CD14-positive monocyte (primary cell): ENCODE measurements around the gene CEP128. TPM values are rescaled to one million over a fixed set of nuclear protein-coding genes. Genes with fewer than 3 reads are reported as not detected.

Experiments used
- DNase-seq, 3 donors: peaks; one replicate each; pipeline ENCODE4 v3.0.0-alpha.2; 2011 to 2022
- H2AFZ ChIP-seq: 2 replicates; pipeline ENCODE4 v1.6.0; 2012; ENCODE audit warnings: mild to moderate bottlenecking, low read depth, low read length, inconsistent platforms; ENCODE audit not compliant: insufficient read depth, poor library complexity, severe bottlenecking
- H3K27ac ChIP-seq, 2 donors: 1 replicate in 1 of 2; 2 replicates in 1 of 2; pipeline ENCODE4 v1.5.1; 2012 to 2013; ENCODE audit warnings: low read length in 2 of 2, control low read depth in 1 of 2, inconsistent platforms in 1 of 2, low read depth in 1 of 2, mild to moderate bottlenecking in 1 of 2
- H3K27me3 ChIP-seq, 2 donors: one replicate each; pipeline versions ENCODE4 v1.6.0 to v1.6.1; 2011 to 2013; ENCODE audit warnings: low read length in 2 of 2; ENCODE audit not compliant: control insufficient read depth in 2 of 2, insufficient read depth in 2 of 2
- H3K36me3 ChIP-seq, 2 donors: replicated peaks in 1 of 2; 1 replicate in 1 of 2; 2 replicates in 1 of 2; pipeline versions ENCODE4 v1.5.1 to v1.6.1; 2012 to 2013; ENCODE audit warnings: low read length in 2 of 2, control low read depth in 1 of 2, inconsistent platforms in 1 of 2, mild to moderate bottlenecking in 1 of 2; ENCODE audit not compliant: insufficient read depth in 2 of 2, control insufficient read depth in 1 of 2
- H3K4me1 ChIP-seq, 2 donors: 1 replicate in 1 of 2; 2 replicates in 1 of 2; pipeline versions ENCODE4 v1.5.1 to v1.6.1; 2012 to 2013; ENCODE audit warnings: low read length in 2 of 2, control low read depth in 1 of 2, inconsistent platforms in 1 of 2, mild to moderate bottlenecking in 1 of 2, moderate library complexity in 1 of 2; ENCODE audit not compliant: insufficient read depth in 2 of 2, control insufficient read depth in 1 of 2
- H3K4me2 ChIP-seq: replicated peaks from 2 replicates; pipeline ENCODE3; 2012; ENCODE audit warnings: low read length, moderate library complexity, mild to moderate bottlenecking; ENCODE audit not compliant: poor library complexity, severe bottlenecking; ENCODE audit errors: extremely low read depth
- H3K4me3 ChIP-seq, 3 experiments: fragments of 200-600 bp in 1 of 3; sonication (generic) in 1 of 3; replicated peaks in 1 of 3; 1 replicate in 2 of 3; 2 replicates in 1 of 3; pipeline ENCODE4 v1.5.1; 2011 to 2013; ENCODE audit warnings: low read length in 3 of 3, mild to moderate bottlenecking in 3 of 3, control low read depth in 2 of 3, low read depth in 2 of 3, inconsistent platforms in 1 of 3, moderate library complexity in 1 of 3
- H3K79me2 ChIP-seq: 2 replicates; pipeline ENCODE4 v1.6.0; 2012; ENCODE audit warnings: mild to moderate bottlenecking, control low read depth, inconsistent platforms, low read length, moderate library complexity; ENCODE audit not compliant: insufficient read depth
- H3K9ac ChIP-seq: 2 replicates; pipeline ENCODE4 v1.6.0; 2017; ENCODE audit warnings: low read length, mild to moderate bottlenecking; ENCODE audit not compliant: insufficient read depth, poor library complexity, severe bottlenecking
- H3K9me3 ChIP-seq, 2 donors: replicated peaks in 1 of 2; 1 replicate in 1 of 2; 2 replicates in 1 of 2; pipeline versions ENCODE4 v1.5.1 to v1.6.1; 2012 to 2013; ENCODE audit warnings: low read length in 2 of 2, control low read depth in 1 of 2; ENCODE audit not compliant: control insufficient read depth in 1 of 2, insufficient read depth in 1 of 2
- H4K20me1 ChIP-seq: 2 replicates; pipeline ENCODE4 v1.6.0; 2012; ENCODE audit warnings: mild to moderate bottlenecking, low read length, control low read depth, moderate library complexity; ENCODE audit not compliant: insufficient read depth
- H3K27ac Mint-ChIP-seq, 7 donors: one replicate each; pipeline ENCODE4 v1.8.0; 2020; ENCODE audit warnings: mild to moderate bottlenecking in 7 of 7, mixed read lengths in 7 of 7, moderate library complexity in 6 of 7, inconsistent platforms in 2 of 7
- H3K27me3 Mint-ChIP-seq, 3 donors: one replicate each; pipeline ENCODE4 v1.8.0; 2021 to 2022; ENCODE audit warnings: low read depth in 3 of 3, mild to moderate bottlenecking in 3 of 3, mixed read lengths in 3 of 3, moderate library complexity in 3 of 3, inconsistent platforms in 1 of 3
- H3K36me3 Mint-ChIP-seq, 2 donors: one replicate each; pipeline ENCODE4 v1.8.0; 2020; ENCODE audit warnings: mixed read lengths in 2 of 2, inconsistent platforms in 1 of 2, mild to moderate bottlenecking in 1 of 2
- H3K4me1 Mint-ChIP-seq: one replicate; pipeline ENCODE4 v1.8.0; 2020; ENCODE audit warnings: mild to moderate bottlenecking, mixed read lengths
- H3K4me3 Mint-ChIP-seq, 2 donors: one replicate each; pipeline ENCODE4 v1.8.0; 2020; ENCODE audit warnings: mild to moderate bottlenecking in 2 of 2, mixed read lengths in 2 of 2, moderate library complexity in 1 of 2
- H3K9me3 Mint-ChIP-seq, 7 donors: one replicate each; pipeline ENCODE4 v1.8.0; 2020 to 2022; ENCODE audit warnings: mixed read lengths in 7 of 7, mild to moderate bottlenecking in 6 of 7, moderate library complexity in 6 of 7, inconsistent platforms in 2 of 7
- whole genome bisulfite sequencing: methylation state at CpG from one replicate; pipeline ENCODE4 v1.1.5; 2013; ENCODE audit warnings: missing lambda C conversion rate; ENCODE audit not compliant: insufficient coverage; 5-methylcytosine and 5-hydroxymethylcytosine counted together
- intact Hi-C, 2 donors: fragments of 100-400 bp; cut with micrococcal nuclease; formaldehyde crosslinking; loops; one replicate each; pipeline versions ENCODE4 v1.15.0 to v1.15.1; 2023
- polyA plus RNA-seq, 3 donors: library from polyadenylated mRNA; depleted of rRNA in 1 of 3; unstranded in 2 of 3; stranded (reverse) in 1 of 3; fragments of 300-500 nt in 2 of 3; fragments of >200 nt in 1 of 3; fragmentation: Illumina TruSeq in 2 of 3; gene quantifications; 1 replicate in 2 of 3; 2 replicates in 1 of 3; pipeline ENCODE4 v1.2.3, GENCODE V29; 2012 to 2021
- TF ChIP-seq, protein P1 (sequence below): fragments of 200-600 bp; IDR thresholded peaks from one replicate; pipeline ENCODE4 v1.8.0; 2022; ENCODE audit warnings: antibody characterized with exemption, mild to moderate bottlenecking

Gene CEP128
- polyA plus RNA-seq, 3 donors: 0.41 to 0.88 (median 0.62) TPM

DNA sequence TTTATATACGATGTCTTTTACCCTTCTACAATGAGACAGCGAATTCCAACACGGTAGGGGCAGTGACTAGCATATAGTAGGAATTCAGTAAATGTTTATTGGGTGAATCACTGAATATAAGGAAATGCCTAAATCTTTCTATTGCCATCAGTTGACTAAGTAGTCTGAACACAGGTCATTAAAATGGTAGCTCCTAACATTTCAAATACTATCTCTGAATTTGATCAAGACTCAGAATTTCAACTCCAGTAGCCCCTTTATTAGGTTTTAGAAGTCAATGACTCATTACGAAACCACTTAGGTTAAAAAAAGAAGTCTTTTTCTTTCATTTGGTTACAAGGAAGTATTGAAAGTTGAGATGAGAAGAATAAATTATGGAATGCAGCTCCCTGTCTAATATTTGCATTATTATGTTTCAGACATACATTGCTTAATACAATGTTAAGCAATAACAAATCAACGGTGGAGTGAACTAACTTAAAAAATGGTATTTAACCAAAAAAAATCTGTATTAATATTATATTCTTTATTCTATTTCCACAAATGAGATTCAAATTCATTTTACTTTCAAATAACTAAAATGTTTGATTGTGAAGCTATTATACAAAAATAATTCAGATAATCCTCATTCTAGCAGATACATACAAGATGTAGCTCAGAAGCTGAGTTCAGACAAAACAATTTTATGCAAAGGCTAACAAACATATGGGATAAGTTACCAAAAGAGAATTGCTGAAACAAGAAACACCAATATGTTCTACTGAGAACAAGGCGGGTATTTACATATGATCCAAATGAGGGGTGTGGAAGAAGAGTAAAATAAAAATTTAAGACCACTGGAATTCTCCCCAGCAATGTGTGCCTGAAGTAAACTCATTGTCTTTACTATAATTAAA is 302.7 kb downstream of the CEP128 start:
- Mint-ChIP-seq H3K27ac (no peak overlapping the region), H3K4me1 (no peaks in the 10 kb centered on the region), H3K27me3 (peaks cover 0 to 1% (median 0%) of the 10 kb centered on the region in 3 donors), H3K4me3 (no peak overlapping the region), H3K36me3 (peaks cover 6 to 10% of the 10 kb centered on the region in 2 donors), H3K9me3 (peaks cover 0 to 6% (median 2%) of the 10 kb centered on the region in 7 donors)
- H3K27ac ChIP-seq: no peak overlapping the region
- no peak overlapping the region for H3K4me3 ChIP-seq
- DNase-seq: no peak
- no peak overlapping the region for H3K9ac ChIP-seq
- no peaks in the 10 kb centered on the region for H3K27me3 ChIP-seq
- no peaks in the 10 kb centered on the region for H3K36me3 ChIP-seq
- intact Hi-C loops: no loop called here
- H2AFZ ChIP-seq: no peak overlapping the region
- TF ChIP-seq, protein P1, sequence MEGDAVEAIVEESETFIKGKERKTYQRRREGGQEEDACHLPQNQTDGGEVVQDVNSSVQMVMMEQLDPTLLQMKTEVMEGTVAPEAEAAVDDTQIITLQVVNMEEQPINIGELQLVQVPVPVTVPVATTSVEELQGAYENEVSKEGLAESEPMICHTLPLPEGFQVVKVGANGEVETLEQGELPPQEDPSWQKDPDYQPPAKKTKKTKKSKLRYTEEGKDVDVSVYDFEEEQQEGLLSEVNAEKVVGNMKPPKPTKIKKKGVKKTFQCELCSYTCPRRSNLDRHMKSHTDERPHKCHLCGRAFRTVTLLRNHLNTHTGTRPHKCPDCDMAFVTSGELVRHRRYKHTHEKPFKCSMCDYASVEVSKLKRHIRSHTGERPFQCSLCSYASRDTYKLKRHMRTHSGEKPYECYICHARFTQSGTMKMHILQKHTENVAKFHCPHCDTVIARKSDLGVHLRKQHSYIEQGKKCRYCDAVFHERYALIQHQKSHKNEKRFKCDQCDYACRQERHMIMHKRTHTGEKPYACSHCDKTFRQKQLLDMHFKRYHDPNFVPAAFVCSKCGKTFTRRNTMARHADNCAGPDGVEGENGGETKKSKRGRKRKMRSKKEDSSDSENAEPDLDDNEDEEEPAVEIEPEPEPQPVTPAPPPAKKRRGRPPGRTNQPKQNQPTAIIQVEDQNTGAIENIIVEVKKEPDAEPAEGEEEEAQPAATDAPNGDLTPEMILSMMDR: no peak
- H3K79me2 ChIP-seq: no peaks in the 10 kb centered on the region
- H3K9me3 ChIP-seq: no peaks in the 10 kb centered on the region
- H4K20me1 ChIP-seq: no peaks in the 10 kb centered on the region
- no peak overlapping the region for H3K4me2 ChIP-seq
- H3K4me1 ChIP-seq: no peaks in the 10 kb centered on the region
- no CpG with 5 or more reads among the region's 6 CpGs for WGBS

DNA sequence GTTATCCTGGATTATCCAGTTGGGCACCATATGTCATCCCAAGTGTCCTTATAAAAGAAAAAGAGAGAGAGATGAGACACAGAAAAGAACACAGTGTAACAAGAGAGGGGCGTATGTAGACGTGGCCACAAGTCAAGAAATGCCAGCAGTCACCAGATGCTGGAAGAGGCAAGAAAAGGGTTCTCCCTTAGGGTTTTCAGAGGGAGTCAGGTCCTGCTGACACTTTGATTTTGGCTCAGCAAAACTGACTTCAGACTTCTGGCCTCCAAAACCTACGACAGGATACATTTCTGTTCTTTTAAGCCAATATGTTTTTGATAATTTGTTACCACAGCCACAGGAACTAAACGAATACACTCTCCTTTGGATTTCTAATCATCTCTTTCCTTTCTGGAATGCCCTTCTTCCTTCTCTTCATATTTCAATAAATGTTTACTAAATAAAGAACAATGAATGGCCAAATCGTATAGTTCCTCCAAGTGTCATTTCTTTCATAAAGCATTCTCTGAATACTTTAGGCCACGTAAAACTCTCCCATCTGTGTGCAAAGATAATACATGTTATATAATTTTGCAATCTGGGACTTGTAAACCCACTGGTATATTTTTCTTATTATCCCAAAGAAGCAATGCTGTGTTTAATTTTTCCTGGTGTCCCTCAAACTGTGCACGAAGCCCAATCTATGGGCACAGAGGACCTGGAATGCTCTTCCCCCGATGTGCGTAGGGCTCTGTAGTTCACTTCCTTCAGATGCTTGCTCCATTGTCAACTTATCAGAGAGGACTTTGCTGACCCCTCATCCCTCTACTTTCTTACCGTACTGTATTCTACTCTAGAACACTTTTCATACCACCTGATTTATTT is 303.6 kb downstream of the CEP128 start:
- WGBS: 100% methylated on average over 5 of the region's 10 CpGs
- no peak overlapping the region for H3K27ac Mint-ChIP-seq
- TF ChIP-seq, protein P1: no peak
- H3K4me1 Mint-ChIP-seq: no peaks in the 10 kb centered on the region
- no peaks in the 10 kb centered on the region for H4K20me1 ChIP-seq
- H3K27ac ChIP-seq: no peak overlapping the region
- no peaks in the 10 kb centered on the region for H3K27me3 ChIP-seq
- no peak overlapping the region for H3K4me3 Mint-ChIP-seq
- peaks cover 0 to 1% (median 0%) of the 10 kb centered on the region in 3 donors for H3K27me3 Mint-ChIP-seq
- H3K36me3 Mint-ChIP-seq: peaks cover 3 to 5% of the 10 kb centered on the region in 2 donors
- no peak for DNase-seq
- no peaks in the 10 kb centered on the region for H3K4me1 ChIP-seq
- H3K9me3 Mint-ChIP-seq: peaks cover 0 to 6% (median 2%) of the 10 kb centered on the region in 7 donors
- H3K36me3 ChIP-seq: no peaks in the 10 kb centered on the region
- intact Hi-C loops: no loop called here
- H3K4me2 ChIP-seq: no peak overlapping the region
- no peaks in the 10 kb centered on the region for H3K9me3 ChIP-seq
- H3K79me2 ChIP-seq: no peaks in the 10 kb centered on the region
- no peak overlapping the region for H2AFZ ChIP-seq
- H3K9ac ChIP-seq: no peak overlapping the region
- H3K4me3 ChIP-seq: no peak overlapping the region
